DMS153 treated with DMSO at 0.1 percent for 48 hours (cell line): ENCODE measurements around the gene KCNK1.

Source experiments
- DNase-seq: peaks from one replicate; lab custom pipeline; 2025; ENCODE audit not compliant: unreplicated experiment; lab: John Stamatoyannopoulos, UW

KCNK1 gene

GRCh38 chr1:233695901-233696300 is 82.0 kb downstream of the KCNK1 start:
- no peak for DNase-seq

- no peak for DNase-seq
Measured at GRCh38 chr1:233700338-233700737, 86.4 kb downstream of the KCNK1 start.

GRCh38 chr1:233704170-233704897 is 90.4 kb downstream of the KCNK1 start:
- DNase-seq, result no peak

GRCh38 chr1:233704898-233705723 is 91.2 kb downstream of the KCNK1 start:
- DNase-seq, result no peak

- DNase-seq, result no peak
Measured at GRCh38 chr1:233707153-233707879, 93.4 kb downstream of the KCNK1 start.

- no peak for DNase-seq
Measured at GRCh38 chr1:233707880-233708815, 94.2 kb downstream of the KCNK1 start.

- DNase-seq, result no peak
Measured at GRCh38 chr1:233710031-233710430, 96.1 kb downstream of the KCNK1 start.

- DNase-seq, result no peak
Measured at GRCh38 chr1:233710507-233710906, 96.6 kb downstream of the KCNK1 start.

GRCh38 chr1:233714631-233715217 is 100.8 kb downstream of the KCNK1 start:
- no peak for DNase-seq

- no peak for DNase-seq
Measured at GRCh38 chr1:233718057-233718456, 104.2 kb downstream of the KCNK1 start.

GRCh38 chr1:233719655-233720341 is 105.9 kb downstream of the KCNK1 start:
- DNase-seq, result no peak

GRCh38 chr1:233721004-233721595 is 107.2 kb downstream of the KCNK1 start:
- no peak for DNase-seq
